T-helper 1 cell treated with Interleukin-12 subunit alpha and Interleukin-12 subunit beta and Interleukin-4 antibody, amounts not matched to agents 30 ng/mL and 1 ng/mL, for 36 hours (primary cell): ENCODE measurements around the gene MIXL1. TPM values are rescaled to one million over a fixed set of nuclear protein-coding genes. Genes with fewer than 3 reads are reported as not detected.
"Not testable (repeated sequence)": the region's sequence is repeated elsewhere in the genome, so short reads cannot be mapped to it uniquely, and the experiment has no call there.

Source experiments
- intact Hi-C: fragments of 100-400 bp; cut with micrococcal nuclease; formaldehyde crosslinking; loops from one replicate; pipeline ENCODE4 v1.15.1; 2024
- total RNA-seq: library from RNA; stranded (reverse); gene quantifications from 2 replicates; pipeline ENCODE4 v1.2.3, GENCODE V29; 2022

MIXL1 gene
- not detected in 2 replicates for total RNA-seq

GRCh38 chr1:226223157-226223785 is at the start of gene MIXL1:
TSS of gene MIXL1 (plus strand) at chr1:226223664. CDS start at chr1:226223682, 18 bp downstream.
- intact Hi-C loops: no loop called here

GRCh38 chr1:226176870-226177269 is 46.6 kb upstream of the MIXL1 start:
- intact Hi-C loops: no loop called here

- intact Hi-C loops: loop anchor here (10.0 kb wide), 2 partner anchors 717 to 1383 kb away; partner anchors contain the start of gene ZNF678
Measured at GRCh38 chr1:226181996-226182714, 41.3 kb upstream of the MIXL1 start.

GRCh38 chr1:226185141-226186036 is 38.1 kb upstream of the MIXL1 start:
- intact Hi-C loops: loop anchor here (1.0 to 10.0 kb wide), 11 partner anchors 12 to 1379 kb away; partner anchors contain the start of genes LIN9 and ZNF678

- intact Hi-C loops: loop anchor here (1.0 to 10.0 kb wide), 11 partner anchors 11 to 1378 kb away; partner anchors contain the start of genes LIN9 and ZNF678
Measured at GRCh38 chr1:226186124-226187018, 37.1 kb upstream of the MIXL1 start, which contains the start of gene ACBD3. TSS of gene ACBD3 (minus strand) at chr1:226186741. CDS start at chr1:226186675, 66 bp downstream.

DNA sequence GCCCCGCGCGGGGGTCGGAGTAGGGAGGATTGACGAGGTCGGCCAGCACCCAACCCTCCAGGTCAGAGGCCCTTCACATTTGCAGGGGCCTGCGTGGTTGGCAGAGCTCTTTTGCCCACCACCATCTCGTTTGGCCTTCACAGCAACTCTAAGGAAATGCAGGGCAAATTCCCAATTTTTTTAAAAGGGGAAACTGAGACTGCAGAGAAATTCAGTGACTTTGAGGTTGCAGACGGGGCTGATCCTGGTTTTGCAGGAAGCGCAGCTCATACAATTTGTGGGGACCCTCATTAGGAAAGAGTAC is 36.5 kb upstream of the MIXL1 start:
- intact Hi-C loops: loop anchor here (2.0 to 10.0 kb wide), 7 partner anchors 105 to 1378 kb away; partner anchors contain the start of gene ZNF678

- intact Hi-C loops: loop anchor here (2.0 to 10.0 kb wide), 7 partner anchors 105 to 1377 kb away; partner anchors contain the start of gene ZNF678
Measured at GRCh38 chr1:226187380-226187779, 36.1 kb upstream of the MIXL1 start.

- intact Hi-C loops: no loop called here
Measured at GRCh38 chr1:226195144-226195543, 28.3 kb upstream of the MIXL1 start.

DNA sequence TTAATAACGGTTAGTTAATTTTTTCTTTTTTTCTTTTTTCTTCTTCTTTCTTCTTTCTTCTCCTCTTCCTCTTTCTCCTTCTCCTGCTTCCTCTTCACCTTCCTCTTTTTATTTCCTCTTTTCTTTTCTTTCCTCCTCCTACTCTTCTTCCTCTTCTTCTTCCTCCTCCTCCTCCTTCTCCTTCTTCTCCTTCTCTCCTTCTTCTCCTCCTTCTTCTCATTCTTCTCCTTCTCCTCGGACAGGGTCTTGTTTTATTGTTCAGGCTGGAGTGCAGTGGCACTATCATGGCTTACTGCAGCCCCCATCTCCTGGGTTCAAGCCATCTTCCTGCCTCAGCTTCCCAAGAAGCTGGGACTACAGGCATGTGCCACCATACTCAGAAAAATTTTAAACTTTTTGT is 23.5 kb upstream of the MIXL1 start:
- intact Hi-C loops: no loop called here

GRCh38 chr1:226201029-226201593 is 22.4 kb upstream of the MIXL1 start:
- intact Hi-C loops: loop anchor here (1.0 kb wide), 1 partner anchor 132 kb away; no protein-coding TSS in a partner anchor

GRCh38 chr1:226202246-226202645 is 21.2 kb upstream of the MIXL1 start:
- intact Hi-C loops: no loop called here

DNA sequence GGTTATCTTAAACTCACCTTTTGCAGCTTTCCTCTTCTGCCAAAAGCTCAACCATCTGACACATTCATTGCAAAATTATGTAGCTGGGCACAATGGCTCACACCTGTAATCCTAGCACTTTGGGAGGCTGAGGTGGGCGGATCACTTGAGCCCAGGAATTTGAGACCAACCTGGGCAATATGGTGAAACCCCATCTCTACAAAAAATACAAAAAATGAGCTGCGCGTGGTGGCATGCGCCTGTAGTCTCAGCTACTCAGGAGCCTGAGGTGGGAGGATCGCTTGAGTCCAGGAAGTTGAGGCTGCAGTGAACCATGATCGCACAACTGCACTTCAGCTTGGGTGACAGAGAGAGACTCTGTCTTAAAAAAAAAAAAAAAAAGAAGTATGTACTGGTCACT is 20.8 kb upstream of the MIXL1 start:
- intact Hi-C loops: not testable (repeated sequence)

GRCh38 chr1:226203240-226203639 is 20.2 kb upstream of the MIXL1 start:
- intact Hi-C loops: no loop called here

- intact Hi-C loops: no loop called here
Measured at GRCh38 chr1:226203655-226204054, 19.8 kb upstream of the MIXL1 start.

DNA sequence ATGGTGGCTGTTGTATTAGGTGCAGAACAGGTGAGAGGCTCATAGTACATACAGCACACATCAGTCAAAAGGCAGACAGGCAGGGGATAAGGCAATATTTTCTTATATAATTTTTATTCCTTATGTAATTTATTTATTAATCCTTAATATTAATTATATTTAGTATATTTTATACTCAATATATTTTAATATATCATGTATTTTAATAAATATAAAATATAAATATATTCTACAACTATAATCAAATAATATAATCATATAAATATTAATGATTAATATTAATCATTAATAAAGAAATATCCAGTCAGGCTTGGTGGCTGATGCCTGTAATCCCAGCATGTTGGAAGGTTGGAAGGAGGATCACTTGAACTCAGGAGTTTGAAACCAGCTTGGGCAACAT is 19.3 kb upstream of the MIXL1 start:
- intact Hi-C loops: no loop called here

DNA sequence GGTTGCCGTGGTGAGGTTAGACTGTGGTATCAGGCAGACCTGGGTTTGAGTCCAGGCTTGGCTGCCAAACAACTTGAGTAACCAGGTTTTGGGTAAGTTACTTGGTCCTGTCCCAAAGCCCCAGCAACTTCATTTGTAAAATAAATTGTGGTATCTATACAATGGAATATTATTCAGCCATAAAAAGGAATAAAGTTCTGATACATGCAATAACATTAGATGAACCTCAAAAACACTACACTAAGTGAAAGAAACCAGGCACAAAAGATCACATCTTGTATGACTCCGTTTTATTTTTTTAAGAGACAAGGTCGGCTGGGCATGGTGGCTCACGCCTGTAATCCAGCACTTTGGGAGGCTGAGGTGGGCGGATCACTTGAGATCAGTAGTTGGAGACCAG is 16.4 kb upstream of the MIXL1 start:
- intact Hi-C loops: no loop called here

GRCh38 chr1:226209307-226210059 is 14.0 kb upstream of the MIXL1 start:
- intact Hi-C loops: no loop called here

GRCh38 chr1:226210571-226211176 is 12.8 kb upstream of the MIXL1 start:
- intact Hi-C loops: no loop called here
